HEK293 (cell line): Measurements from ENCODE around the gene FBXO42.

Experiments used
- CTCF ChIA-PET: fragments of 350-600 bp; formaldehyde crosslinking; extraction: SDS; loops from one replicate; lab custom pipeline; 2021; ENCODE audit warnings: antibody characterized with exemption; lab: Yijun Ruan, JAX
- POLR2A ChIA-PET: fragments of 300-600 bp; formaldehyde crosslinking; extraction: SDS; loops from one replicate; lab custom pipeline; 2020; ENCODE audit warnings: antibody characterized with exemption, inconsistent platforms; lab: Yijun Ruan, JAX
- H3K27ac ChIP-seq: fragments of 200-500 bp; sonication (Bioruptor generic); 2 replicates; pipeline ENCODE4 v1.5.1; 2014; ENCODE audit warnings: low read depth, low read length, control low read depth, inconsistent platforms; ENCODE audit errors: extremely low read depth
- H3K36me3 ChIP-seq, 2 experiments: fragments of 200-500 bp in 1 of 2; sonication (Bioruptor generic) in 1 of 2; 1 replicate in 1 of 2; 2 replicates in 1 of 2; pipeline ENCODE4 v1.5.1; 2014 to 2017; ENCODE audit warnings: inconsistent platforms in 2 of 2, low read length in 2 of 2; ENCODE audit not compliant: control insufficient read depth in 2 of 2, insufficient read depth in 1 of 2
- H3K4me1 ChIP-seq: fragments of 200-500 bp; sonication (Bioruptor generic); 2 replicates; pipeline ENCODE4 v1.5.1; 2014; ENCODE audit warnings: mild to moderate bottlenecking, low read length, inconsistent platforms; ENCODE audit not compliant: control insufficient read depth, insufficient read depth
- H3K4me3 ChIP-seq: 2 replicates; pipeline ENCODE4 v1.5.1; 2011; ENCODE audit warnings: low read depth, mild to moderate bottlenecking, control low read depth, low read length, moderate library complexity
- H3K9me3 ChIP-seq: fragments of 200-500 bp; sonication (Bioruptor generic); 2 replicates; pipeline ENCODE4 v1.5.1; 2014; ENCODE audit warnings: low read depth, low read length, inconsistent platforms; ENCODE audit not compliant: control insufficient read depth, insufficient read depth
- EGR2 ChIP-seq: fragments of 450-650 bp; formaldehyde crosslinking; IDR thresholded peaks from 2 replicates; pipeline ENCODE4 v1.5.1; 2016; ENCODE audit warnings: low read depth, missing biosample characterization, missing genetic modification characterization
- HOXA7 ChIP-seq: sonication (generic); formaldehyde crosslinking; IDR thresholded peaks from 2 replicates; pipeline ENCODE4 v1.8.1; 2022; ENCODE audit warnings: missing genetic modification reagents, borderline replicate concordance
- IKZF3 ChIP-seq: fragments of 450-650 bp; IDR thresholded peaks from 2 replicates; pipeline ENCODE4 v1.5.0; 2018; ENCODE audit warnings: missing biosample characterization, mild to moderate bottlenecking, missing genetic modification characterization, moderate library complexity
- PRDM1 ChIP-seq: fragments of 450-650 bp; formaldehyde crosslinking; IDR thresholded peaks from 2 replicates; pipeline ENCODE4; 2016; ENCODE audit warnings: missing biosample characterization, missing genetic modification characterization
- PRDM6 ChIP-seq: fragments of 450-650 bp; formaldehyde crosslinking; IDR thresholded peaks from 2 replicates; pipeline ENCODE4 v1.5.1; 2017; ENCODE audit warnings: missing biosample characterization, missing genetic modification characterization
- SCRT1 ChIP-seq: fragments of 450-650 bp; formaldehyde crosslinking; IDR thresholded peaks from 2 replicates; pipeline ENCODE4 v1.5.1; 2016; ENCODE audit warnings: missing biosample characterization, missing genetic modification characterization, borderline replicate concordance
- ZBTB17 ChIP-seq: fragments of 450-650 bp; formaldehyde crosslinking; IDR thresholded peaks from 2 replicates; pipeline ENCODE4 v1.5.1; 2016; ENCODE audit warnings: missing biosample characterization, missing genetic modification characterization
- ZBTB21 ChIP-seq: fragments of 450-650 bp; formaldehyde crosslinking; IDR thresholded peaks from 2 replicates; pipeline ENCODE4 v1.5.1; 2017; ENCODE audit warnings: missing biosample characterization, missing genetic modification characterization
- ZBTB44 ChIP-seq: fragments of 450-650 bp; IDR thresholded peaks from 2 replicates; pipeline ENCODE4 v1.5.1; 2018; ENCODE audit warnings: missing biosample characterization, mild to moderate bottlenecking, missing genetic modification characterization
- ZFP3 ChIP-seq: fragments of 450-650 bp; formaldehyde crosslinking; IDR thresholded peaks from 2 replicates; pipeline ENCODE4 v1.5.1; 2016; ENCODE audit warnings: low read depth, missing biosample characterization, missing genetic modification characterization
- ZFP41 ChIP-seq: fragments of 450-650 bp; formaldehyde crosslinking; IDR thresholded peaks from 2 replicates; pipeline ENCODE4 v1.5.1; 2016; ENCODE audit warnings: missing biosample characterization, missing genetic modification characterization, borderline replicate concordance
- ZFP69B ChIP-seq: fragments of 450-650 bp; formaldehyde crosslinking; IDR thresholded peaks from 2 replicates; pipeline ENCODE4 v1.5.1; 2016; ENCODE audit warnings: missing biosample characterization, missing genetic modification characterization
- ZNF10 ChIP-seq: fragments of 450-650 bp; formaldehyde crosslinking; IDR thresholded peaks from 2 replicates; pipeline ENCODE4 v1.5.1; 2017; ENCODE audit warnings: missing biosample characterization, missing genetic modification characterization
- ZNF146 ChIP-seq: fragments of 450-650 bp; formaldehyde crosslinking; IDR thresholded peaks from 2 replicates; pipeline ENCODE4 v1.5.1; 2016; ENCODE audit warnings: missing biosample characterization, missing genetic modification characterization
- ZNF211 ChIP-seq: fragments of 450-650 bp; formaldehyde crosslinking; IDR thresholded peaks from 2 replicates; pipeline ENCODE4 v1.5.1; 2016; ENCODE audit warnings: low read depth, missing biosample characterization, missing genetic modification characterization
- ZNF24 ChIP-seq: fragments of 450-650 bp; formaldehyde crosslinking; IDR thresholded peaks from 2 replicates; pipeline ENCODE4 v1.5.1; 2016; ENCODE audit warnings: missing biosample characterization, missing genetic modification characterization
- ZNF324 ChIP-seq: fragments of 450-650 bp; formaldehyde crosslinking; IDR thresholded peaks from 2 replicates; pipeline ENCODE4 v1.5.1; 2016; ENCODE audit warnings: missing biosample characterization, missing genetic modification characterization
- ZNF366 ChIP-seq: fragments of 450-650 bp; formaldehyde crosslinking; conservative IDR thresholded peaks from 2 replicates; pipeline ENCODE4 v1.5.1; 2016; ENCODE audit warnings: missing biosample characterization, missing genetic modification characterization
- ZNF433 ChIP-seq: fragments of 450-650 bp; formaldehyde crosslinking; IDR thresholded peaks from 2 replicates; pipeline ENCODE4 v1.5.1; 2016; ENCODE audit warnings: missing biosample characterization, missing genetic modification characterization, low read depth
- ZNF600 ChIP-seq: fragments of 450-650 bp; formaldehyde crosslinking; IDR thresholded peaks from 2 replicates; pipeline ENCODE4 v1.5.1; 2016; ENCODE audit warnings: missing biosample characterization, missing genetic modification characterization
- ZNF624 ChIP-seq: fragments of 450-650 bp; formaldehyde crosslinking; IDR thresholded peaks from 2 replicates; pipeline ENCODE4 v1.5.1; 2017; ENCODE audit warnings: missing biosample characterization, missing genetic modification characterization
- ZNF654 ChIP-seq: fragments of 450-650 bp; formaldehyde crosslinking; IDR thresholded peaks from 2 replicates; pipeline ENCODE4 v1.5.1; 2016; ENCODE audit warnings: low read depth, missing biosample characterization, missing genetic modification characterization
- ZNF660 ChIP-seq: fragments of 450-650 bp; IDR thresholded peaks from 2 replicates; pipeline ENCODE4 v1.5.1; 2018; ENCODE audit warnings: missing biosample characterization, mild to moderate bottlenecking, missing genetic modification characterization
- ZNF707 ChIP-seq: fragments of 450-650 bp; formaldehyde crosslinking; IDR thresholded peaks from 2 replicates; pipeline ENCODE4 v1.5.1; 2016; ENCODE audit warnings: missing biosample characterization, missing genetic modification characterization
- ZNF843 ChIP-seq: fragments of 450-650 bp; formaldehyde crosslinking; IDR thresholded peaks from 2 replicates; pipeline ENCODE4 v1.5.1; 2016; ENCODE audit warnings: missing biosample characterization, missing genetic modification characterization
- ZSCAN23 ChIP-seq: fragments of 450-650 bp; formaldehyde crosslinking; IDR thresholded peaks from 2 replicates; pipeline ENCODE4 v1.5.1; 2016; ENCODE audit warnings: missing biosample characterization, missing genetic modification characterization
- TF ChIP-seq, protein P1 (sequence below): fragments of 450-650 bp; formaldehyde crosslinking; IDR thresholded peaks from 2 replicates; pipeline ENCODE4 v1.5.1; 2016; ENCODE audit warnings: missing biosample characterization, missing genetic modification characterization
- TF ChIP-seq, protein P2 (sequence below): fragments of 450-650 bp; formaldehyde crosslinking; IDR thresholded peaks from 2 replicates; pipeline ENCODE4; 2016; ENCODE audit warnings: missing biosample characterization, missing genetic modification characterization

The FBXO42 gene

DNA sequence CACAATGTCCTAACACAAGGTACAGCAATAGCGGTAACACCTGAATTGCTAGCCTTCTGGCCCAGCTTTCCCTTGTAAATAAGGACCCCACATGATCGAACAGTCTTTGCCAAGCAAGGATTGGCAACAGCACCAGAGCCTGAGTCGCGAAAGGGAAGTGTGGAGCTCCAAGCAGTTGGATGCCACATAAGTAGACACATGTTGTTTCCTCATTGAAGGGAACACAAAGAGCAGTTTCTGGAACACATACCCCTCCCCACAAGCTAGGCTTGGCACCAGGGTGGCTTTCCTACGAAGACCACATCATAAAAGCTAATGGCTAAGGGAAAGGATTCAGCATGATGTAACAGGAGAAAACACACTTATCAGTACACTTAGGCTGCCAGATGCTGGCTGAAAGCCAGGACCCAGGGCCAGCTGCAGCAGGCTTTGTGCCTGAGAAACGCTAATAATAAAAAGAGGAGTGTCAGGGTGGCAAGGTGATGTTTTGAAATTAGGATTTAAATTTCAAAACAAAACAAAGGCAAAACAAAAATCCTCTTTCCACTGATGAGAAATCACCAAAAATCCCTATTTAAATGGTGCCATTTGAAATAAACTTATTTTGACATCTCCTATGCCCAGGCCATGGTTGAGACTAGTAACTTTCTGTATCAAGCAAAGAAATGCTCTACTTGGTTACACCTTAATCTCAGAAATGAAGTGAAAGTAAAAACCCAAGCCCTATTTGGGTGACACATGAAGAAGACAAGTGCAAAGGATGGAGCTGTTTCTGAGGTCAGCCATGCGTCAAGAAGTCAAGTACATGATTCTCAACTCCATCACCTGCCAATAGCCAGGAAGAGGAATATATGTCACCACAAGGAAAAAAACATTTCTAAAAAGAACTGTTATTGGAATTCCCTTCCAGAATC is 103.4 kb downstream of the FBXO42 start:
- peaks cover 17% of the 10 kb centered on the region for H3K4me1 ChIP-seq
- CTCF ChIA-PET: interaction anchor here (0.6 to 3.0 kb wide), 11 partner anchors 11 to 434 kb away, joined by 3 to 14 read pairs (median 4); partner anchors contain the start of genes FAM131C and FBXO42
- H3K36me3 ChIP-seq: peaks cover 0 to 46% of the 10 kb centered on the region in 2 experiments; a peak in 1 of 3 replicates
- H3K4me3 ChIP-seq: no peak overlapping the region
- peak overlapping the region; percentile 55 for H3K27ac ChIP-seq
- no peaks in the 10 kb centered on the region for H3K9me3 ChIP-seq
- POLR2A ChIA-PET: interaction anchor here (1.5 to 1.7 kb wide), 2 partner anchors 12 to 104 kb away, joined by 6 to 9 read pairs; partner anchors contain the start of genes CPLANE2 and FBXO42
- TF ChIP-seq ZNF24: peak; percentile 69; the same call in 1 of the 2 replicates
- no peak for TF ChIP-seq ZNF146 (tag by site-specific recombination)
- TF ChIP-seq, protein P1, sequence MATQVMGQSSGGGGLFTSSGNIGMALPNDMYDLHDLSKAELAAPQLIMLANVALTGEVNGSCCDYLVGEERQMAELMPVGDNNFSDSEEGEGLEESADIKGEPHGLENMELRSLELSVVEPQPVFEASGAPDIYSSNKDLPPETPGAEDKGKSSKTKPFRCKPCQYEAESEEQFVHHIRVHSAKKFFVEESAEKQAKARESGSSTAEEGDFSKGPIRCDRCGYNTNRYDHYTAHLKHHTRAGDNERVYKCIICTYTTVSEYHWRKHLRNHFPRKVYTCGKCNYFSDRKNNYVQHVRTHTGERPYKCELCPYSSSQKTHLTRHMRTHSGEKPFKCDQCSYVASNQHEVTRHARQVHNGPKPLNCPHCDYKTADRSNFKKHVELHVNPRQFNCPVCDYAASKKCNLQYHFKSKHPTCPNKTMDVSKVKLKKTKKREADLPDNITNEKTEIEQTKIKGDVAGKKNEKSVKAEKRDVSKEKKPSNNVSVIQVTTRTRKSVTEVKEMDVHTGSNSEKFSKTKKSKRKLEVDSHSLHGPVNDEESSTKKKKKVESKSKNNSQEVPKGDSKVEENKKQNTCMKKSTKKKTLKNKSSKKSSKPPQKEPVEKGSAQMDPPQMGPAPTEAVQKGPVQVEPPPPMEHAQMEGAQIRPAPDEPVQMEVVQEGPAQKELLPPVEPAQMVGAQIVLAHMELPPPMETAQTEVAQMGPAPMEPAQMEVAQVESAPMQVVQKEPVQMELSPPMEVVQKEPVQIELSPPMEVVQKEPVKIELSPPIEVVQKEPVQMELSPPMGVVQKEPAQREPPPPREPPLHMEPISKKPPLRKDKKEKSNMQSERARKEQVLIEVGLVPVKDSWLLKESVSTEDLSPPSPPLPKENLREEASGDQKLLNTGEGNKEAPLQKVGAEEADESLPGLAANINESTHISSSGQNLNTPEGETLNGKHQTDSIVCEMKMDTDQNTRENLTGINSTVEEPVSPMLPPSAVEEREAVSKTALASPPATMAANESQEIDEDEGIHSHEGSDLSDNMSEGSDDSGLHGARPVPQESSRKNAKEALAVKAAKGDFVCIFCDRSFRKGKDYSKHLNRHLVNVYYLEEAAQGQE (tag by site-specific recombination): no peak
- TF ChIP-seq ZFP41 (tag by site-specific recombination): no peak
- no peak for TF ChIP-seq EGR2 (tag by site-specific recombination)
- TF ChIP-seq ZNF654 (tag by site-specific recombination): no peak
- TF ChIP-seq ZNF624 (tag by site-specific recombination): no peak
- TF ChIP-seq, protein P2, sequence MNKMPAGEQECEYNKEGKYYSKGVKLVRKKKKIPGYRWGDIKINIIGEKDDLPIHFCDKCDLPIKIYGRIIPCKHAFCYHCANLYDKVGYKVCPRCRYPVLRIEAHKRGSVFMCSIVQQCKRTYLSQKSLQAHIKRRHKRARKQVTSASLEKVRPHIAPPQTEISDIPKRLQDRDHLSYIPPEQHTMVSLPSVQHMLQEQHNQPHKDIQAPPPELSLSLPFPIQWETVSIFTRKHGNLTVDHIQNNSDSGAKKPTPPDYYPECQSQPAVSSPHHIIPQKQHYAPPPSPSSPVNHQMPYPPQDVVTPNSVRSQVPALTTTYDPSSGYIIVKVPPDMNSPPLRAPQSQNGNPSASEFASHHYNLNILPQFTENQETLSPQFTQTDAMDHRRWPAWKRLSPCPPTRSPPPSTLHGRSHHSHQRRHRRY (tag by site-specific recombination): no peak
- TF ChIP-seq ZFP69B (tag by site-specific recombination): no peak; the same call in 1 of the 2 replicates
- 0 out of 2 replicates have a peak, but pooled peaks have one; percentile 50 for TF ChIP-seq ZNF843 (tag by site-specific recombination)
- peak; percentile 73 for TF ChIP-seq ZNF10 (tag by site-specific recombination)
- TF ChIP-seq ZNF211 (tag by site-specific recombination): no peak
- peak; percentile 29; the same call in 1 of the 2 replicates for TF ChIP-seq ZNF600 (tag by site-specific recombination)
- TF ChIP-seq SCRT1 (tag by site-specific recombination): peak; percentile 66; the same call in 1 of the 2 replicates
- peak; percentile 72; the same call in 1 of the 2 replicates for TF ChIP-seq ZBTB44
- TF ChIP-seq ZFP3 (tag by site-specific recombination): no peak
- peak; percentile 81; the same call in 1 of the 2 replicates for TF ChIP-seq ZNF660
- no peak for TF ChIP-seq ZNF707 (tag by site-specific recombination)
- TF ChIP-seq PRDM1 (tag by site-specific recombination): peak; percentile 81; the same call in 1 of the 2 replicates
- peak; percentile 84 for TF ChIP-seq ZNF366 (tag by site-specific recombination)
- TF ChIP-seq ZBTB17 (tag by site-specific recombination): peak; percentile 93
- TF ChIP-seq HOXA7 (CRISPR knock-in tag): no peak
- TF ChIP-seq ZNF433 (tag by site-specific recombination): no peak
- TF ChIP-seq PRDM6 (tag by site-specific recombination): peak; percentile 69; the same call in 1 of the 2 replicates
- TF ChIP-seq ZNF324 (tag by site-specific recombination): peak; percentile 21; the same call in 1 of the 2 replicates
- peak; percentile 72 for TF ChIP-seq ZBTB21 (tag by site-specific recombination)
- TF ChIP-seq IKZF3: peak; percentile 94
- TF ChIP-seq ZSCAN23 (tag by site-specific recombination): no peak
